K562 (cell line): Measurements from ENCODE around the gene PGP. TPM values are rescaled to one million over a fixed set of nuclear protein-coding genes. Genes with fewer than 3 reads are reported as not detected.

ENCODE experiments used
- ETV5 ChIP-seq: sonication (generic); formaldehyde crosslinking; IDR thresholded peaks from 2 replicates; pipeline ENCODE4 v1.4.0; 2020; ENCODE audit warnings: low read depth, mild to moderate bottlenecking, missing genetic modification reagents
- HINFP ChIP-seq: fragments of 450-650 bp; conservative IDR thresholded peaks from 2 replicates; pipeline ENCODE4 v1.6.1; 2016; ENCODE audit warnings: missing genetic modification characterization, low read depth, mild to moderate bottlenecking, control low read depth, missing compliant biosample characterization
- RBFOX2 ChIP-seq: fragments of 200-400 bp; formaldehyde crosslinking; IDR thresholded peaks from 2 replicates; pipeline ENCODE4 v1.6.1; 2017; ENCODE audit warnings: low read depth, mild to moderate bottlenecking, low read length, moderate library complexity
- SREBF2 ChIP-seq: sonication (generic); formaldehyde crosslinking; IDR thresholded peaks from 2 replicates; pipeline ENCODE4 v1.4.0; 2020; ENCODE audit warnings: mild to moderate bottlenecking, missing genetic modification reagents
- SRSF3 ChIP-seq: fragments of 200-400 bp; formaldehyde crosslinking; IDR thresholded peaks from 2 replicates; pipeline ENCODE4 v1.6.1; 2016; ENCODE audit warnings: mild to moderate bottlenecking, low read length, moderate library complexity; ENCODE audit not compliant: insufficient read depth
- SUPT5H ChIP-seq: fragments of 450-650 bp; IDR thresholded peaks from 2 replicates; pipeline ENCODE4 v1.6.1; 2016
- polyA plus RNA-seq, 8 experiments: library from polyadenylated mRNA; depleted of rRNA in 4 of 8; stranded (reverse) in 5 of 8; unstranded in 3 of 8; fragments of >200 nt; fragmentation: Nextera tagmentation in 2 of 8; fragmentation: Illumina TruSeq in 1 of 8; extraction: Ambion mirVana in 2 of 8; extraction: Trizol in 1 of 8; gene quantifications; 2 replicates each; pipeline versions ENCODE4 v1.2.1 to v1.2.3, GENCODE V29; 2011 to 2014; ENCODE audit warnings: inconsistent platforms in 1 of 8, missing spikeins in 1 of 8
- total RNA-seq, 7 experiments: library from RNA; depleted of rRNA in 6 of 7; stranded (reverse); fragments of >200 nt in 6 of 7; fragmentation: Illumina TruSeq in 2 of 7; extraction: Trizol in 2 of 7; gene quantifications; 2 replicates each; pipeline versions ENCODE4 v1.2.1 to v1.2.3, GENCODE V29; 2011 to 2021; ENCODE audit warnings: low replicate concordance in 1 of 7

Gene PGP
- total and polyA plus RNA-seq, 9 of the 15 experiments (the other 6 are each of a cell fraction or from before 2014, with no cell fraction given): 1.1 to 57.6 (median 19.6) TPM

- TF ChIP-seq HINFP (tag) (no peak), SREBF2 (CRISPR knock-in tag) (no peak), ETV5 (CRISPR knock-in tag) (no peak), SRSF3 (no peak), SUPT5H (0 out of 2 replicates have a peak, but pooled peaks have one; percentile 16), RBFOX2 (0 out of 2 replicates have a peak, but pooled peaks have one; percentile 25)
Observed at GRCh38 chr16:2233046-2233775, 18.6 kb upstream of the PGP start (continued).
